ENCODE data around the gene SLC38A3. TPM values are rescaled to one million over a fixed set of nuclear protein-coding genes. Genes with fewer than 3 reads are reported as not detected.
A peak's percentile ranks its signal among the peaks of the same experiment; 100 is the strongest.
"Not testable (repeated sequence)": the region's sequence is repeated elsewhere in the genome, so short reads cannot be mapped to it uniquely, and the experiment has no call there.

Gene SLC38A3
- total and polyA plus RNA-seq, 2 experiments from 2014 or later = 13.4 to 14.7 TPM

GRCh38 chr3:50210510-50211367 is 5.7 kb downstream of the SLC38A3 start:
- Histone ChIP-seq H3K27ac (no peak overlapping the region), H3K4me3 (no peak overlapping the region), H3K9me3 (ENCODE audit: low read depth) (no peaks in the 10 kb centered on the region), H3K36me3 (no peaks in the 10 kb centered on the region), H3K27me3 (peaks cover 8% of the 10 kb centered on the region), H3K4me1 (ENCODE audit: low read depth) (peaks cover 7% of the 10 kb centered on the region)
- DNase-seq (ENCODE audit: low read depth in 1 of 2, low spot score in 1 of 2) = no peak
- no peak for TF ChIP-seq CTCF (IDR thresholded peaks at IDR 0.05; ENCODE audit: low read depth, low read length)

GRCh38 chr3:50211368-50211717 is 6.3 kb downstream of the SLC38A3 start:
- peaks cover 12% of the 10 kb centered on the region for H3K4me1 ChIP-seq (ENCODE audit: low read depth)
- H3K27me3 ChIP-seq; H3K9me3 ChIP-seq (ENCODE audit: low read depth); H3K36me3 ChIP-seq; DNase-seq (ENCODE audit: low read depth in 1 of 2, low spot score in 1 of 2); H3K27ac ChIP-seq; H3K4me3 ChIP-seq: not testable (repeated sequence)

- peak in 1 of 2 donors; percentile 80 for DNase-seq (ENCODE audit: low read depth in 1 of 2, low spot score in 1 of 2)
- no peak overlapping the region for H3K27ac ChIP-seq
- TF ChIP-seq CTCF (IDR thresholded peaks at IDR 0.05; ENCODE audit: low read depth, low read length) = no peak
- peaks cover 12% of the 10 kb centered on the region for H3K4me1 ChIP-seq (ENCODE audit: low read depth)
- H3K4me3 ChIP-seq = no peak overlapping the region
- no peaks in the 10 kb centered on the region for H3K36me3 ChIP-seq
- H3K9me3 ChIP-seq (ENCODE audit: low read depth) = no peaks in the 10 kb centered on the region
- H3K27me3 ChIP-seq = no peaks in the 10 kb centered on the region
Measured at GRCh38 chr3:50211930-50212329, 6.9 kb downstream of the SLC38A3 start.

GRCh38 chr3:50212502-50212901 is 7.4 kb downstream of the SLC38A3 start:
- Histone ChIP-seq H3K4me1 (ENCODE audit: low read depth) (peaks cover 12% of the 10 kb centered on the region), H3K4me3 (no peak overlapping the region), H3K27me3 (no peaks in the 10 kb centered on the region), H3K9me3 (ENCODE audit: low read depth) (no peaks in the 10 kb centered on the region), H3K36me3 (no peaks in the 10 kb centered on the region), H3K27ac (no peak overlapping the region)
- peak; percentile 7 for TF ChIP-seq CTCF (IDR thresholded peaks at IDR 0.05; ENCODE audit: low read depth, low read length)
- DNase-seq (ENCODE audit: low read depth in 1 of 2, low spot score in 1 of 2) = no peak

GRCh38 chr3:50212971-50213370 is 7.9 kb downstream of the SLC38A3 start:
- TF ChIP-seq CTCF (IDR thresholded peaks at IDR 0.05; ENCODE audit: low read depth, low read length) = no peak
- Histone ChIP-seq H3K27me3 (no peaks in the 10 kb centered on the region), H3K36me3 (no peaks in the 10 kb centered on the region), H3K27ac (no peak overlapping the region), H3K4me1 (ENCODE audit: low read depth) (peaks cover 12% of the 10 kb centered on the region), H3K9me3 (ENCODE audit: low read depth) (no peaks in the 10 kb centered on the region), H3K4me3 (no peak overlapping the region)
- no peak for DNase-seq (ENCODE audit: low read depth in 1 of 2, low spot score in 1 of 2)

- TF ChIP-seq CTCF (IDR thresholded peaks at IDR 0.05; ENCODE audit: low read depth, low read length) = no peak
Measured at GRCh38 chr3:50213373-50213772, 8.3 kb downstream of the SLC38A3 start.

More at GRCh38 chr3:50213373-50213772, 8.3 kb downstream of the SLC38A3 start:
- Histone ChIP-seq H3K4me3 (no peak overlapping the region), H3K4me1 (ENCODE audit: low read depth) (peaks cover 12% of the 10 kb centered on the region), H3K27ac (no peak overlapping the region), H3K27me3 (no peaks in the 10 kb centered on the region), H3K9me3 (ENCODE audit: low read depth) (no peaks in the 10 kb centered on the region), H3K36me3 (no peaks in the 10 kb centered on the region)
- no peak for DNase-seq (ENCODE audit: low read depth in 1 of 2, low spot score in 1 of 2)

Data from cardiac muscle cell (in vitro differentiated cells and primary cell).